A549 (cell line): ENCODE data around the gene SMAGP.

Source experiments
- BCL3 ChIP-seq: fragments of >200 bp; sonication (Bioruptor Twin); formaldehyde crosslinking; IDR thresholded peaks from 3 replicates; pipeline ENCODE4 v1.6.1; 2016
- CBX2 ChIP-seq: fragments of 200-600 bp; sonication (generic); IDR thresholded peaks from 2 replicates; pipeline ENCODE4 v1.6.1; 2016; ENCODE audit warnings: low read depth, mild to moderate bottlenecking, borderline replicate concordance
- CEBPB ChIP-seq, 2 experiments: fragments of >200 bp in 1 of 2; sonication (Bioruptor Twin) in 1 of 2; formaldehyde crosslinking in 1 of 2; IDR thresholded peaks; 2 replicates each; pipeline ENCODE4 v1.6.1; 2012 to 2016
- CHD2 ChIP-seq: fragments of 150-350 bp; IDR thresholded peaks from 2 replicates; pipeline ENCODE4 v1.6.1; 2014; ENCODE audit warnings: low read length; ENCODE audit not compliant: partially characterized antibody
- CTCF ChIP-seq: fragments of >200 bp; sonication (Bioruptor Twin); formaldehyde crosslinking; IDR thresholded peaks from 3 replicates; pipeline ENCODE4 v1.5.1; 2016
- EHMT2 ChIP-seq: fragments of 200-600 bp; sonication (generic); IDR thresholded peaks from 2 replicates; pipeline ENCODE4 v1.6.1; 2016; ENCODE audit warnings: antibody characterized with exemption, low read depth, mild to moderate bottlenecking, moderate library complexity
- ELK1 ChIP-seq: fragments of 150-350 bp; IDR thresholded peaks from 2 replicates; pipeline ENCODE4 v1.6.1; 2014; ENCODE audit warnings: low read depth, mild to moderate bottlenecking, low read length
- KDM5A ChIP-seq: fragments of 200-600 bp; sonication (generic); IDR thresholded peaks from 2 replicates; pipeline ENCODE4 v1.6.1; 2016; ENCODE audit warnings: antibody characterized with exemption, mild to moderate bottlenecking
- POLR2A ChIP-seq: IDR thresholded peaks from 2 replicates; pipeline ENCODE4 v1.6.1; 2012; ENCODE audit warnings: mild to moderate bottlenecking, low read length
- POLR2AphosphoS2 ChIP-seq: conservative IDR thresholded peaks from 2 replicates; pipeline ENCODE4 v1.6.1; 2012; ENCODE audit warnings: low read length, improper control_type of control experiment, inconsistent platforms
- REST ChIP-seq: fragments of 200-600 bp; sonication (generic); IDR thresholded peaks from 2 replicates; pipeline ENCODE4 v1.6.1; 2016; ENCODE audit warnings: antibody characterized with exemption, mild to moderate bottlenecking, moderate library complexity
- TF ChIP-seq, protein P1 (sequence below): IDR thresholded peaks from 2 replicates; pipeline ENCODE4 v1.6.1; 2012
- TF ChIP-seq, protein P2 (sequence below): IDR thresholded peaks from 2 replicates; pipeline ENCODE4 v1.6.1; 2012

DNA sequence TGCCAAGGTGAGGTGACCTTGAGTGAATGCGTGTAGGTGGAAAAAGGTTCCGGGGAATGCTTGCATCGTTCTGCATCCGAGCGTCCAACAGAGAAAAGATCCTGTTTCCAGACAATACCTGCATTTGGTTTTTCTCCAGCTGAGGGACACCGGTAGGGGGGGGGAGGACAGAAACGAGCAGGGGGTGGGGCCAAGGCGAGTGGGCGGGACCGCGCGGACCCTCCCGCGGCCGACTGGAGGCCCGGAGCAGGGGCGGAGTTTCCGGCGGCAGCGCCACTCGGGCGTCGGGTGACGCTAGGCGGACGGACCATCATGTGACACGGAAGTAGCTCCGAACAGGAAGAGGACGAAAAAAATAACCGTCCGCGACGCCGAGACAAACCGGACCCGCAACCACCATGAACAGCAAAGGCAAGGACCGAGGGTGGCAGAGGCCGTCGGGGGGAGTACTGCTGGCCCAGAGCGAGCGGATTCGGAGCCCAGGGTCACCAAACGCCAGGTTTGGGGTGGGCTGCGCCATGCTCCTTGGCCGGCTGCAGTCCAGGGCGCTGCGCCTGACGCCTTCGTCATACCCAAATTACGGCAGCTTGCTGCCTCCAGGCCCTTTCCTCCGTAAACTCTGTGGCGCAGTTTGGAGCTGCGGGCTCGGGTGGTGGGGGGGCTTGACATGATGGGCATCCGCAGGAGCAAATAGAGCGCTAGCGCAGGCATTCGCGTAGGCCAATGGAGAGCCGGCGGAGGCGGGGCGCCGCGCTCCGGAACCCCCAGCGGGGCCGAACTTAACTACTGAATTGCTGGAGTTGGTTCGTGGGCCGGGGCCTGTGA is 31.5 kb downstream of the SMAGP start, which contains the start of gene DAZAP2:
- TF ChIP-seq CBX2 (no peak), CTCF (no peak), KDM5A (no peak), POLR2AphosphoS2 (0 out of 2 replicates have a peak, but pooled peaks have one; percentile 6), ELK1 (no peak), CEBPB (IDR thresholded peaks at IDR 0.05) (no peak), POLR2A (peak; percentile 75), BCL3 (0 out of 3 replicates have a peak, but pooled peaks have one; percentile 89), EHMT2 (no peak), CHD2 (no peak), REST (peak; percentile 53; the same call in 1 of the 2 replicates)
- TF ChIP-seq, protein P1, sequence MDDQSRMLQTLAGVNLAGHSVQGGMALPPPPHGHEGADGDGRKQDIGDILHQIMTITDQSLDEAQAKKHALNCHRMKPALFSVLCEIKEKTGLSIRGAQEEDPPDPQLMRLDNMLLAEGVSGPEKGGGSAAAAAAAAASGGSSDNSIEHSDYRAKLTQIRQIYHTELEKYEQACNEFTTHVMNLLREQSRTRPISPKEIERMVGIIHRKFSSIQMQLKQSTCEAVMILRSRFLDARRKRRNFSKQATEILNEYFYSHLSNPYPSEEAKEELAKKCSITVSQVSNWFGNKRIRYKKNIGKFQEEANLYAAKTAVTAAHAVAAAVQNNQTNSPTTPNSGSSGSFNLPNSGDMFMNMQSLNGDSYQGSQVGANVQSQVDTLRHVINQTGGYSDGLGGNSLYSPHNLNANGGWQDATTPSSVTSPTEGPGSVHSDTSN, result peak; percentile 99
- TF ChIP-seq, protein P2, sequence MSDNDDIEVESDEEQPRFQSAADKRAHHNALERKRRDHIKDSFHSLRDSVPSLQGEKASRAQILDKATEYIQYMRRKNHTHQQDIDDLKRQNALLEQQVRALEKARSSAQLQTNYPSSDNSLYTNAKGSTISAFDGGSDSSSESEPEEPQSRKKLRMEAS, result peak; percentile 19; the same call in 1 of the 2 replicates
